WTC11 (cell line): Measurements from ENCODE around the gene SLC35F4.

ENCODE experiments used
- CREB1 ChIP-seq: sonication (generic); formaldehyde crosslinking; IDR thresholded peaks from 2 replicates; pipeline ENCODE4 v1.8.0; 2023; ENCODE audit warnings: mild to moderate bottlenecking, missing genetic modification reagents
- ELF4 ChIP-seq: sonication (generic); formaldehyde crosslinking; IDR thresholded peaks from 2 replicates; pipeline ENCODE4 v1.8.1; 2022; ENCODE audit warnings: low read depth, mild to moderate bottlenecking, moderate library complexity, missing genetic modification reagents

DNA sequence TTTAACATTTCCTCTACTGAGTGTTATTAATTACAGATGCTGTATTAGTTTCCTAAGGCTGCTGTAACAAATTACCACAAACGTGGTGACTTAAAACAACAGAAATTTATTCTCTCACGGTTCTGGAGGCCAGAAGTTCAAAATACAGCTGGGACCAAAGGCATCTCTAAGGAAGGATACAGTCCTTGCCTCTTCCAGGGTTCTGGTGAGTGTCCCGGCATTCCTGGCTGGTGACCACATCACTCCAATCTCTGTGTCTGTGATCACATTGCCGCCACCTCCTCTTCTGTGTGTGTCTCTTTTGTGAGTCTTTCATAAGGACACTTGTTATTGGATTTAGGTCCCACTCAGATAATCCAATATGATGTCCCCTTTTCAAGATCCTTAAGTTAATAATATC, 287.1 kb downstream of the SLC35F4 start:
- no peak for TF ChIP-seq ELF4 (CRISPR knock-in tag)
- TF ChIP-seq CREB1 (CRISPR knock-in tag): no peak
